HCT116 (cell line): ENCODE measurements around the gene RASSF7. TPM values are rescaled to one million over a fixed set of nuclear protein-coding genes. Genes with fewer than 3 reads are reported as not detected.

Experiments used
- ATAC-seq: fragments of 200-7000 bp; cut with Tn5 transposase; 2 replicates; pipeline ENCODE4 v1.9.1; 2020; ENCODE audit warnings: mild to moderate bottlenecking, moderate library complexity
- BruUV-seq: library from RNA; stranded (reverse); fragments of 400-500 nt; replicated peaks from 2 replicates; lab custom pipeline; 2021; lab: Mats Ljungman, UMichigan
- CTCF ChIA-PET: fragments of 300-600 bp; sonication (Branson Sonifier 250); formaldehyde crosslinking; loops from one replicate; lab custom pipeline; 2021; ENCODE audit warnings: antibody characterized with exemption; lab: Charles Lee
- POLR2A ChIA-PET: fragments of 300-600, 350-600 bp; sonication (Branson Sonifier 250); formaldehyde crosslinking; loops from one replicate; lab custom pipeline; 2021; ENCODE audit warnings: antibody characterized with exemption; lab: Charles Lee
- RAD21 ChIA-PET, 2 experiments: fragments of 300-600 bp; sonication (Branson Sonifier 250); formaldehyde crosslinking; loops; one replicate each; lab custom pipeline; 2023; ENCODE audit warnings: low total read pairs in 2 of 2; ENCODE audit not compliant: uncharacterized antibody in 2 of 2, unreplicated experiment in 2 of 2, low non-redundant PET in 1 of 2; lab: Charles Lee
- DNase-seq: peaks from one replicate; pipeline ENCODE4 v3.0.0-alpha.2; 2010; ENCODE audit warnings: low read depth, low spot score
- H2AFZ ChIP-seq: fragments of 200-600 bp; shearing (Covaris generic), sonication (generic); 2 replicates; pipeline ENCODE4 v1.6.1; 2017; ENCODE audit warnings: low read depth, mixed run types, mixed read lengths, antibody characterized with exemption, low read length; ENCODE audit not compliant: poor library complexity, severe bottlenecking
- H3K27ac ChIP-seq: 2 replicates; pipeline ENCODE4 v1.5.1; 2012; ENCODE audit warnings: low read depth, low read length
- H3K27me3 ChIP-seq: fragments of 200-600 bp; sonication (generic); 2 replicates; pipeline ENCODE4 v1.6.1; 2016; ENCODE audit warnings: mixed run types, low read length, mixed read lengths; ENCODE audit not compliant: insufficient read depth
- H3K36me3 ChIP-seq, 2 experiments: fragments of 200-500 bp in 1 of 2; fragments of 200-600 bp in 1 of 2; sonication (Bioruptor generic) in 1 of 2; sonication (generic) in 1 of 2; 2 replicates each; pipeline versions ENCODE4 v1.5.1 to v1.6.1; 2014 to 2016; ENCODE audit warnings: low read length in 2 of 2, inconsistent platforms in 1 of 2, mixed read lengths in 1 of 2, mixed run types in 1 of 2; ENCODE audit not compliant: insufficient read depth in 2 of 2, control insufficient read depth in 1 of 2
- H3K4me1 ChIP-seq, 2 experiments: fragments of 200-600 bp in 1 of 2; sonication (generic) in 1 of 2; 2 replicates each; pipeline versions ENCODE4 v1.5.1 to v1.6.1; 2012 to 2017; ENCODE audit warnings: low read length in 2 of 2, inconsistent platforms in 1 of 2, mild to moderate bottlenecking in 1 of 2, mixed read lengths in 1 of 2, mixed run types in 1 of 2, moderate library complexity in 1 of 2; ENCODE audit not compliant: insufficient read depth in 2 of 2, control insufficient read depth in 1 of 2
- H3K4me2 ChIP-seq: fragments of 200-600 bp; sonication (generic); 2 replicates; pipeline ENCODE4 v1.6.1; 2017; ENCODE audit warnings: mixed run types, low read length, mixed read lengths
- H3K4me3 ChIP-seq, 2 experiments: fragments of 200-600 bp in 1 of 2; sonication (generic) in 1 of 2; replicated peaks in 1 of 2; 2 replicates each; pipeline ENCODE4 v1.5.1; 2011 to 2016; ENCODE audit warnings: low read length in 2 of 2, control low read depth in 1 of 2, low read depth in 1 of 2, mild to moderate bottlenecking in 1 of 2, mixed read lengths in 1 of 2, mixed run types in 1 of 2
- H3K79me2 ChIP-seq: fragments of 200-600 bp; sonication (generic); 2 replicates; pipeline ENCODE4 v1.6.1; 2017; ENCODE audit warnings: mild to moderate bottlenecking, mixed run types, low read length, moderate library complexity, mixed read lengths; ENCODE audit not compliant: insufficient read depth
- H3K9ac ChIP-seq: fragments of 200-600 bp; sonication (generic); 2 replicates; pipeline ENCODE4 v1.6.1; 2016; ENCODE audit warnings: low read length, mixed read lengths
- H3K9me2 ChIP-seq: fragments of 200-600 bp; sonication (generic), shearing (Covaris generic); 2 replicates; pipeline ENCODE4 v1.6.1; 2017; ENCODE audit warnings: mixed run types, mild to moderate bottlenecking, moderate library complexity; ENCODE audit not compliant: insufficient read depth
- H3K9me3 ChIP-seq, 2 experiments: fragments of 200-500 bp in 1 of 2; fragments of 200-600 bp in 1 of 2; sonication (Bioruptor generic) in 1 of 2; sonication (generic) in 1 of 2; 2 replicates each; pipeline ENCODE4 v1.6.1; 2014 to 2017; ENCODE audit warnings: low read length in 2 of 2, mixed read lengths in 2 of 2, inconsistent platforms in 1 of 2, low read depth in 1 of 2, mild to moderate bottlenecking in 1 of 2, mixed run types in 1 of 2, moderate library complexity in 1 of 2; ENCODE audit not compliant: control insufficient read depth in 1 of 2, insufficient read depth in 1 of 2
- H4K20me1 ChIP-seq: fragments of 200-600 bp; sonication (generic), shearing (Covaris generic); 2 replicates; pipeline ENCODE4 v1.6.1; 2017; ENCODE audit warnings: mixed run types, mild to moderate bottlenecking, moderate library complexity; ENCODE audit not compliant: insufficient read depth
- CBX3 ChIP-seq: IDR thresholded peaks from 2 replicates; pipeline ENCODE4 v1.6.1; 2012; ENCODE audit warnings: low read depth
- CEBPB ChIP-seq: IDR thresholded peaks from 2 replicates; pipeline ENCODE4 v1.6.1; 2012; ENCODE audit warnings: low read depth
- CTCF ChIP-seq, 3 experiments: fragments of 200-600 bp in 1 of 3; sonication (generic) in 1 of 3; IDR thresholded peaks in 2 of 3; conservative IDR thresholded peaks in 1 of 3; 2 replicates each; pipeline ENCODE4 v1.5.1; 2012 to 2017; ENCODE audit warnings: low read depth in 2 of 3, low read length in 2 of 3, antibody characterized with exemption in 1 of 3, borderline replicate concordance in 1 of 3, control low read depth in 1 of 3, mild to moderate bottlenecking in 1 of 3, mixed read lengths in 1 of 3, mixed run types in 1 of 3, moderate library complexity in 1 of 3; ENCODE audit not compliant: insufficient read depth in 1 of 3
- EGR1 ChIP-seq: IDR thresholded peaks from 2 replicates; pipeline ENCODE4 v1.6.1; 2012; ENCODE audit warnings: low read depth
- ELF1 ChIP-seq: IDR thresholded peaks from 2 replicates; pipeline ENCODE4 v1.6.1; 2012; ENCODE audit warnings: low read depth, borderline replicate concordance
- EZH2 ChIP-seq: fragments of 200-600 bp; sonication (generic); IDR thresholded peaks from 2 replicates; pipeline ENCODE4 v1.6.1; 2017; ENCODE audit warnings: antibody characterized with exemption, mixed run types
- EZH2phosphoT487 ChIP-seq: fragments of 200-600 bp; IDR thresholded peaks from 2 replicates; pipeline ENCODE4 v1.6.1; 2018; ENCODE audit warnings: antibody characterized with exemption, borderline replicate concordance
- FOSL1 ChIP-seq: IDR thresholded peaks from 2 replicates; pipeline ENCODE4 v1.6.1; 2012; ENCODE audit warnings: low read depth
- POLR2AphosphoS5 ChIP-seq: IDR thresholded peaks from 2 replicates; pipeline ENCODE4 v1.6.1; 2011; ENCODE audit warnings: mild to moderate bottlenecking, low read depth, low read length, moderate library complexity
- RAD21 ChIP-seq: IDR thresholded peaks from 2 replicates; pipeline ENCODE4 v1.6.1; 2012; ENCODE audit warnings: low read depth, mild to moderate bottlenecking
- REST ChIP-seq: IDR thresholded peaks from 2 replicates; pipeline ENCODE4 v1.6.1; 2012; ENCODE audit warnings: low read depth
- SIN3A ChIP-seq: IDR thresholded peaks from 2 replicates; pipeline ENCODE4 v1.6.1; 2012; ENCODE audit warnings: low read depth
- SP1 ChIP-seq: IDR thresholded peaks from 2 replicates; pipeline ENCODE4 v1.6.1; 2012; ENCODE audit warnings: low read depth
- TCF7L2 ChIP-seq: IDR thresholded peaks from 2 replicates; pipeline ENCODE4 v1.7.0; 2011; ENCODE audit warnings: borderline replicate concordance, inconsistent platforms; ENCODE audit not compliant: insufficient read depth, insufficient read length; ENCODE audit errors: extremely low read depth
- YY1 ChIP-seq: IDR thresholded peaks from 2 replicates; pipeline ENCODE4 v1.6.1; 2011; ENCODE audit warnings: low read length, low read depth, moderate library complexity, mild to moderate bottlenecking; ENCODE audit not compliant: insufficient replicate concordance; ENCODE audit errors: extremely low read depth
- ZBTB33 ChIP-seq: IDR thresholded peaks from 2 replicates; pipeline ENCODE4 v1.6.1; 2011; ENCODE audit warnings: mild to moderate bottlenecking, low read length, moderate library complexity; ENCODE audit not compliant: insufficient replicate concordance; ENCODE audit errors: extremely low read depth
- ZNF274 ChIP-seq: fragments of 200-500 bp; sonication (Bioruptor generic); IDR thresholded peaks from 2 replicates; pipeline ENCODE4 v1.6.1; 2014; ENCODE audit warnings: mild to moderate bottlenecking, low read depth, low read length, inconsistent platforms
- intact Hi-C: fragments of 100-400 bp; cut with micrococcal nuclease; formaldehyde crosslinking; loops from 2 replicates; pipeline ENCODE4 v1.10.0; 2022
- total RNA-seq: library from RNA; stranded (reverse); gene quantifications from one replicate; pipeline ENCODE4 v1.2.1, GENCODE V29; 2021; ENCODE audit not compliant: unreplicated experiment

Gene RASSF7
- total RNA-seq, 1 experiment from 2014 or later = 35.9 TPM

- intact Hi-C loops = loop anchor here (1.0 to 2.0 kb wide), 2 partner anchors 36 to 53 kb away; partner anchors contain the start of gene PHRF1
- ChIA-PET RAD21 (no interaction called here), POLR2A (interaction anchor here (1.0 kb wide), 1 partner anchor 57 kb away, joined by 3 read pairs; no protein-coding TSS in a partner anchor), CTCF (interaction anchor here (0.8 to 1.8 kb wide), 3 partner anchors 12 to 58 kb away, joined by 3 to 4 read pairs (median 3); no protein-coding TSS in a partner anchor)
- TF ChIP-seq TCF7L2 (no peak), SP1 (no peak), EZH2 (no peak), CEBPB (no peak), CBX3 (no peak), EGR1 (no peak), ZBTB33 (peak; percentile 11), EZH2phosphoT487 (no peak), SIN3A (peak; percentile 62), CTCF (IDR thresholded peaks at IDR 0.05 in 2 of 3, conservative IDR thresholded peaks at IDR 0.05 in 1 of 3; ENCODE audit: borderline replicate concordance in 1 of 3, insufficient read depth in 1 of 3, low read depth in 2 of 3, low read length in 2 of 3) (peak in 2 of 3 experiments; percentile 61 to 62; a peak in 4 of 6 replicates), YY1 (no peak), ELF1 (no peak), REST (no peak), ZNF274 (no peak), POLR2AphosphoS5 (no peak), FOSL1 (no peak), RAD21 (no peak)
- Histone ChIP-seq H4K20me1 (peaks cover 13% of the 10 kb centered on the region; the same call in 1 of the 2 replicates), H3K9me3 (no peaks in the 10 kb centered on the region), H3K9ac (no peak overlapping the region), H3K36me3 (peaks cover 23 to 25% of the 10 kb centered on the region in 2 experiments; a peak in 3 of 4 replicates), H3K27ac (peak overlapping the region; percentile 47; the same call in 1 of the 2 replicates), H2AFZ (no peak overlapping the region), H3K4me1 (peaks cover 8 to 42% of the 10 kb centered on the region in 2 experiments), H3K4me3 (no peak overlapping the region), H3K4me2 (no peak overlapping the region), H3K9me2 (no peaks in the 10 kb centered on the region), H3K27me3 (no peaks in the 10 kb centered on the region), H3K79me2 (peaks cover 27% of the 10 kb centered on the region; the same call in 1 of the 2 replicates)
- peak; percentile 16 for DNase-seq
- ATAC-seq = peak; percentile 13; the same call in 1 of the 2 replicates
- no TSS peak for BruUV-seq
These were observed 51.6 kb downstream of the RASSF7 start for GRCh38 chr11:612201-612960.
